Calu3 (cell line): ENCODE measurements around the gene STIL. TPM values are rescaled to one million over a fixed set of nuclear protein-coding genes. Genes with fewer than 3 reads are reported as not detected.
"Not testable (repeated sequence)": the region's sequence is repeated elsewhere in the genome, so short reads cannot be mapped to it uniquely, and the experiment has no call there.

ENCODE experiments used
- BruUV-seq: library from RNA; stranded (reverse); fragments of 400-500 nt; replicated peaks from 2 replicates; lab custom pipeline; 2021; lab: Mats Ljungman, UMichigan
- CTCF ChIA-PET: fragments of 300-600 bp; sonication (Branson Sonifier 250); formaldehyde crosslinking; loops from one replicate; lab custom pipeline; 2022; ENCODE audit warnings: antibody characterized with exemption; lab: Charles Lee
- DNase-seq: peaks from one replicate; pipeline ENCODE4 v3.0.0; 2022
- H3K27ac Mint-ChIP-seq: one replicate; pipeline ENCODE4 v1.8.0; 2022; ENCODE audit warnings: mixed read lengths; ENCODE audit not compliant: unreplicated experiment
- H3K27me3 Mint-ChIP-seq: one replicate; pipeline ENCODE4 v1.8.0; 2022; ENCODE audit warnings: mixed read lengths; ENCODE audit not compliant: unreplicated experiment
- H3K36me3 Mint-ChIP-seq: one replicate; pipeline ENCODE4 v1.8.0; 2022; ENCODE audit warnings: mild to moderate bottlenecking, moderate library complexity, mixed read lengths; ENCODE audit not compliant: insufficient read depth, unreplicated experiment
- H3K4me1 Mint-ChIP-seq: one replicate; pipeline ENCODE4 v1.8.0; 2022; ENCODE audit warnings: mild to moderate bottlenecking, low read depth, mixed read lengths; ENCODE audit not compliant: unreplicated experiment
- H3K4me3 Mint-ChIP-seq: one replicate; pipeline ENCODE4 v1.8.0; 2022; ENCODE audit warnings: mild to moderate bottlenecking, low read depth, moderate library complexity, mixed read lengths; ENCODE audit not compliant: unreplicated experiment
- H3K9me3 Mint-ChIP-seq: one replicate; pipeline ENCODE4 v1.8.0; 2022; ENCODE audit warnings: low read depth, mixed read lengths; ENCODE audit not compliant: unreplicated experiment
- CTCF ChIP-seq: fragments of 200-600 bp; IDR thresholded peaks from one replicate; pipeline ENCODE4 v1.8.0; 2022; ENCODE audit warnings: antibody characterized with exemption; ENCODE audit not compliant: unreplicated experiment
- intact Hi-C: fragments of 100-400 bp; cut with micrococcal nuclease; formaldehyde crosslinking; loops from one replicate; pipeline ENCODE4 v1.10.0; 2022; ENCODE audit not compliant: unreplicated experiment
- total RNA-seq: library from RNA; stranded (reverse); gene quantifications from 2 replicates; pipeline ENCODE4 v1.2.3, GENCODE V29; 2022

STIL gene
- total RNA-seq, 1 experiment from 2014 or later = 62.4 TPM

GRCh38 chr1:47323599-47324031 is 9.7 kb upstream of the STIL start:
- CTCF ChIA-PET = interaction anchor here (0.6 to 1.7 kb wide), 11 partner anchors 9 to 413 kb away, joined by 3 to 10 read pairs (median 5); partner anchors contain the start of genes CMPK1, PDZK1IP1 and STIL
- intact Hi-C loops = loop anchor here (1.0 to 10.0 kb wide), 2 partner anchors 9 to 1639 kb away; partner anchors contain the start of genes GPBP1L1, STIL and TMEM69
- no peak for TF ChIP-seq CTCF
- Mint-ChIP-seq H3K27ac (peak overlapping the region; percentile 99), H3K36me3 (peaks cover 22% of the 10 kb centered on the region), H3K4me1 (peaks cover 16% of the 10 kb centered on the region), H3K27me3 (no peaks in the 10 kb centered on the region), H3K4me3 (peak overlapping the region; percentile 37), H3K9me3 (no peaks in the 10 kb centered on the region)
- DNase-seq = peak; percentile 49
- TSS peak; percentile 97 for BruUV-seq

GRCh38 chr1:47319968-47320367 is 6.0 kb upstream of the STIL start:
- H3K4me3 Mint-ChIP-seq, H3K4me1 Mint-ChIP-seq, DNase-seq, H3K27me3 Mint-ChIP-seq, BruUV-seq, H3K27ac Mint-ChIP-seq, CTCF ChIA-PET, H3K9me3 Mint-ChIP-seq, H3K36me3 Mint-ChIP-seq: not testable (repeated sequence)
- intact Hi-C loops = loop anchor here (10.0 kb wide), 1 partner anchor 1635 kb away; the partner anchor contains the start of genes GPBP1L1 and TMEM69

GRCh38 chr1:47317841-47318240 is 3.9 kb upstream of the STIL start:
- Mint-ChIP-seq H3K4me1 (peaks cover 3% of the 10 kb centered on the region), H3K9me3 (no peaks in the 10 kb centered on the region), H3K4me3 (no peak overlapping the region), H3K27me3 (no peaks in the 10 kb centered on the region), H3K36me3 (peaks cover 23% of the 10 kb centered on the region), H3K27ac (no peak overlapping the region)
- BruUV-seq = no TSS peak
- intact Hi-C loops = no loop called here
- TF ChIP-seq CTCF = no peak
- DNase-seq = no peak
- CTCF ChIA-PET = interaction anchor here (0.6 kb wide), 1 partner anchor 15 kb away, joined by 3 read pairs; no protein-coding TSS in a partner anchor

GRCh38 chr1:47309427-47309826 is 4.5 kb downstream of the STIL start:
- no peaks in the 10 kb centered on the region for H3K27me3 Mint-ChIP-seq
- no peak overlapping the region for H3K27ac Mint-ChIP-seq
- peaks cover 8% of the 10 kb centered on the region for H3K4me1 Mint-ChIP-seq
- no TSS peak for BruUV-seq
- H3K36me3 Mint-ChIP-seq = peaks cover 55% of the 10 kb centered on the region
- no peak for TF ChIP-seq CTCF
- DNase-seq = no peak
- H3K4me3 Mint-ChIP-seq = no peak overlapping the region
- CTCF ChIA-PET = no interaction called here
- intact Hi-C loops = no loop called here
- H3K9me3 Mint-ChIP-seq = no peaks in the 10 kb centered on the region

GRCh38 chr1:47302472-47302871 is 11.5 kb downstream of the STIL start:
- peaks cover 43% of the 10 kb centered on the region for H3K36me3 Mint-ChIP-seq
- no peak for TF ChIP-seq CTCF
- H3K9me3 Mint-ChIP-seq = no peaks in the 10 kb centered on the region
- no TSS peak for BruUV-seq
- no peaks in the 10 kb centered on the region for H3K27me3 Mint-ChIP-seq
- H3K4me1 Mint-ChIP-seq = no peaks in the 10 kb centered on the region
- H3K27ac Mint-ChIP-seq = no peak overlapping the region
- H3K4me3 Mint-ChIP-seq = no peak overlapping the region
- no peak for DNase-seq
- CTCF ChIA-PET = no interaction called here
- intact Hi-C loops = no loop called here
